Tibial artery (tissue), 4 donors: Measurements from ENCODE around the gene C1QTNF8.

ENCODE experiments used
- DNase-seq, 2 donors: peaks; one replicate each; pipeline ENCODE4 v3.0.0-alpha.2; 2019
- H3K27ac ChIP-seq, 2 donors: fragments of 200-600 bp; sonication (generic) in 1 of 2; 1 replicate in 1 of 2; 2 replicates in 1 of 2; pipeline ENCODE4 v1.5.1; 2018 to 2019; ENCODE audit warnings: mild to moderate bottlenecking in 1 of 2
- H3K27me3 ChIP-seq, 2 donors: fragments of 200-600 bp; sonication (generic) in 1 of 2; one replicate each; pipeline versions ENCODE4 v1.5.1 to v1.6.0; 2016 to 2019
- H3K36me3 ChIP-seq, 3 donors: fragments of 200-600 bp; sonication (generic) in 2 of 3; one replicate each; pipeline ENCODE4 v1.5.1; 2016 to 2019; ENCODE audit warnings: mild to moderate bottlenecking in 2 of 3
- H3K4me1 ChIP-seq, 4 donors: fragments of 200-600 bp; sonication (generic) in 2 of 4; 1 replicate in 3 of 4; 2 replicates in 1 of 4; pipeline ENCODE4 v1.5.1; 2016 to 2019
- H3K4me3 ChIP-seq, 2 donors: fragments of 200-600 bp; sonication (generic) in 1 of 2; 1 replicate in 1 of 2; 2 replicates in 1 of 2; pipeline ENCODE4 v1.5.1; 2018 to 2019; ENCODE audit warnings: mild to moderate bottlenecking in 2 of 2
- H3K9me3 ChIP-seq, 3 donors: fragments of 200-600 bp; sonication (generic) in 1 of 3; one replicate each; pipeline ENCODE4 v1.5.1; 2016 to 2019
- CTCF ChIP-seq, 2 experiments: fragments of 200-600 bp in 1 of 2; fragments of 450-650 bp in 1 of 2; IDR thresholded peaks; one replicate each; pipeline ENCODE4 v1.5.1; 2017 to 2019; ENCODE audit warnings: antibody characterized with exemption in 2 of 2, mild to moderate bottlenecking in 1 of 2, moderate library complexity in 1 of 2
- intact Hi-C: fragments of 100-400 bp; cut with DNase I; formaldehyde crosslinking; loops from one replicate; pipeline ENCODE4 v1.15.0; 2023; ENCODE audit warnings: low total_unique reads

The C1QTNF8 gene

GRCh38 chr16:1096169-1097082, at the start of gene C1QTNF8:
Gene C1QTNF8 (minus strand): TSS chr16:1096244. CDS start chr16:1094922, 1,322 bp downstream.
- Histone ChIP-seq H3K27me3 (no peaks in the 10 kb centered on the region), H3K4me3 (no peak within 1 kb of the TSS), H3K4me1 (peaks cover 7 to 69% (median 48%) of the 10 kb centered on the region in 4 donors), H3K9me3 (no peaks in the 10 kb centered on the region), H3K27ac (peak within 1 kb of the TSS; percentile 96 to 97), H3K36me3 (no peaks in the 10 kb centered on the region)
- peak; percentile 56 to 92 for DNase-seq
- intact Hi-C loops = loop anchor here (2.0 kb wide), 1 partner anchor 62 kb away; no protein-coding TSS in a partner anchor
- TF ChIP-seq CTCF (IDR thresholded peaks at IDR 0.05) = no peak

GRCh38 chr16:1145383-1146100, 49.5 kb upstream of the C1QTNF8 start:
- intact Hi-C loops = no loop called here
- H3K4me3 ChIP-seq = no peak overlapping the region
- H3K4me1 ChIP-seq = no peaks in the 10 kb centered on the region
- DNase-seq = no peak
- H3K27ac ChIP-seq = no peak overlapping the region
- no peaks in the 10 kb centered on the region for H3K36me3 ChIP-seq
- H3K9me3 ChIP-seq = no peaks in the 10 kb centered on the region
- TF ChIP-seq CTCF (IDR thresholded peaks at IDR 0.05) = no peak
- peaks cover 0 to 14% of the 10 kb centered on the region in 2 donors for H3K27me3 ChIP-seq

GRCh38 chr16:1144476-1145382, 48.7 kb upstream of the C1QTNF8 start:
- DNase-seq = no peak

GRCh38 chr16:1143761-1144450, 47.9 kb upstream of the C1QTNF8 start:
- no peak for TF ChIP-seq CTCF (IDR thresholded peaks at IDR 0.05)
- intact Hi-C loops = no loop called here
- H3K27me3 ChIP-seq = peaks cover 0 to 16% of the 10 kb centered on the region in 2 donors
- no peaks in the 10 kb centered on the region for H3K36me3 ChIP-seq
- DNase-seq = no peak
- no peaks in the 10 kb centered on the region for H3K9me3 ChIP-seq
- H3K27ac ChIP-seq = no peak overlapping the region
- H3K4me3 ChIP-seq = no peak overlapping the region
- no peaks in the 10 kb centered on the region for H3K4me1 ChIP-seq

More at GRCh38 chr16:1144476-1145382, 48.7 kb upstream of the C1QTNF8 start:
- Histone ChIP-seq H3K27ac (no peak overlapping the region), H3K27me3 (peaks cover 0 to 16% of the 10 kb centered on the region in 2 donors), H3K36me3 (no peaks in the 10 kb centered on the region), H3K9me3 (no peaks in the 10 kb centered on the region), H3K4me3 (no peak overlapping the region), H3K4me1 (no peaks in the 10 kb centered on the region)
- intact Hi-C loops = no loop called here
- no peak for TF ChIP-seq CTCF (IDR thresholded peaks at IDR 0.05)
